Fibroblast of upper back skin (primary cell): ENCODE data around the gene PDE4C.

Experiments used
- DNase-seq: peaks from one replicate; pipeline ENCODE4 v3.0.0-alpha.2; 2013

Gene PDE4C

DNA sequence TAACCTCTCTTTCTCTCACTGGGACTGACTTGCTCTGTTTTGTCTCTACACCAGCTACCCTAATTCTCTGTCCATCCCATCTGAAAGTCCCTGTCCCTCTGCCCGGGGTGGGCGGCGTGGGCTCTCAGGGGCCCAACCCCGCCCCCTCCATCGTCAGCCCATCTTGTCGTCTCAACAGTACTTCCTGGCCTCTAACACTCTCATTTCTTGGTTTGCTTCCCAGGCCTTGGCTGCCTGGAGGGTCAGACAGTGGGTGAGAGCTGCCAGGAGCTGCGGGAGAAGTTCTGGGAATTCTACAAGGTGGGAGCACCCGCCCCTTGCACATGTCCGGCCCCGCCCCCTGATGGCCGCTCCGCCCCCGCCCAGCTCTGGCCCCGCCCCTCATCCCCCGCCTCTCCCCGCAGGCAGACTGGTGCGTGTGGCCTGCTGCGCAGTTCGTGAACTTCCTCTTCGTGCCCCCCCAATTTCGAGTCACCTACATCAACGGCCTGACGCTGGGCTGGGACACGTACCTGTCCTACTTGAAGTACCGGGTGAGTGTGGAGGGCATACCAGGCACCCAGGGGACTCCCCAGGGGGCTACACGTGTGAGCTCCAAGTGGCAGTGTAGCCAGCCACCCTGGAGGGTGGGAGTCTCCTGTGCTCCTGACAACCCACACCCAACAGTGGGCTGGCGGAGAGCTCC lies 31.5 kb downstream of the PDE4C start:
- DNase-seq, result no peak

DNA sequence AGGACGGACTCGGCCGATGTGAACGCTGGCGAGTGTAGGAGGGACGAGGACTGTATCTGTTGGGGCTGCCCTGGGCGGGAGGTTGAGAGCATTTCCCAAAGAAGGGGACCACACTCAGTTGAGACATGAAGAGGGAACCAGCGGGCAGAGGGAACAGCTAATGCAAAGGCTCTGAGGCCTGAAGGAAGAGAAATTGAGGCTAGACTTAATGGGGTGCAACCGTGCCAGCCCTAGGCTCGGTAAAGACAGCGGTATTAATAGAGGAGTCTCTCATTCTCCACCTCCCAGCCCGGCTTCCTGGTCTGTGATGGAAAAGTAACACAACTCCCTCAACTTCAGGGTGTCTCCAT lies 32.1 kb downstream of the PDE4C start:
- no peak for DNase-seq

DNA sequence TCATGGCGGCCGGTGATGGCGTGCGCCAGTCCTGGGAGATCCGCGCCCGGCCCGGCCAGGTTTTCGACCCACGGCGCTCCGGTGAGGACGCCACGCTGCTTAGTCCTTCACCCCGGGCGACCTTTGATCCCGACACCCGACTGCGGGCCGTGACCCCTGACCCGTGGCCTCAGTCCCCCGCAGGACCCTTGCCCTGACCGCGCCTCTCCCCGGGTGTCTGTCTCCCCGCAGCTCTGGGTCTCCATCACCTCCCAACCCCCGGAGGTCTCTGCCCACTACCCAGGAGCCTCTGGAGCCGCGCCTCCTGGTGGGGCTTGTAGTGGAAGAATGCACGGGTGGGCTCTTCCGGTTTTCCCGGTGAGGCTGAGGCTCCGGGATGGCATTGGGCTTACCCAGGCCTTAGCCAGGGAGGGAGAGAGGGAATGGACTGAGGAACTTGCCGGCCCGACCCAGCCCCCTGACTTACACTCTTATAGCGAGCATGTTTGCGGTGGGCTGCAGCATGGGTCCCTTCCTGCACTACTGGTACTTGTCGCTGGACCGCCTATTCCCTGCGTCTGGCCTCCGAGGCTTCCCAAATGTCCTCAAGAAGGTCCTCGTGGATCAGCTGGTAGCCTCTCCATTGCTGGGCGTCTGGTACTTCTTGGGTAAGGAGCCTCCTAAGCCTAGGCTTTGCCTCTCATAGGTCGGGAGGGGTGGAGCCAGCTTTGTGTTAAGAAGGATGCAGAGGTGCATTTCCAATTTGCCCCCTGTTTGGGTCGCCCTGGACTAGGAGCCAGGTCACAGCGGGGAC lies 32.7 kb downstream of the PDE4C start:
- DNase-seq, result no peak

DNA sequence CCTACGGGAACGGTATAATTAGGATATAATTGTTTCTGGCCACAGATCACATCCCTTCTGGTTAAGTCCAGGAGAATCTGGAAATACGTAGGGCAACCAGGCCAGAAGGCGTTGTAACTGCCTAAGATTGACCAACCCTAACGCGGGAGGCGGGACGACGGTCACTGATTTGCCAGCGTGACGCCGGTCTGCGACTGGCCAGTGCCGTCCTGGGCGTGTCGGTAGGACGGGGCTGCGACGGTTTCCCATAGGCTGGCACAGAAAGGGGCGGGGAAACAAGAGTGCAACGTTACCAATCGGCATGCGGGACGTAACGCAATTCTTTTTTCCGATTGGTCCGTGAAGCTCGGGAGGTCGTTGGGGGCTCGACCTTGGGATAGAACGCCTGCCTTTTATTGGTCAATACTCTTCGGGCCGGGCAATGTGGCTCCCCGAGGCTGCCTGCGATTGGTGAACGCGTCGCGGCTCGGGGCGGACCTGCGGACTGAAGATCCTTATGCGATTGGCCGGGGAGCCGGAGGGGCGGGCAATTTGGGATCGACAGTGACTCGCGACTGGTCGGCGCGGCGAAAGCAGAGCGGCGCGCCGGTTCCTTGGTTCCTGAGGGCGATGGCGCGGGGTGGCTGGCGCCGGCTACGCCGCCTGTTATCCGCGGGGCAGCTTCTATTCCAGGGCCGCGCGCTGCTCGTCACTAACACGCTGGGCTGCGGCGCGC lies 33.4 kb downstream of the PDE4C start, which contains the start of gene MPV17L2:
MPV17L2 (plus strand) TSS at position 546 of the 715 bp plus-strand sequence; CDS start at position 610, 64 bp downstream.
- DNase-seq, result peak; percentile 100

DNA sequence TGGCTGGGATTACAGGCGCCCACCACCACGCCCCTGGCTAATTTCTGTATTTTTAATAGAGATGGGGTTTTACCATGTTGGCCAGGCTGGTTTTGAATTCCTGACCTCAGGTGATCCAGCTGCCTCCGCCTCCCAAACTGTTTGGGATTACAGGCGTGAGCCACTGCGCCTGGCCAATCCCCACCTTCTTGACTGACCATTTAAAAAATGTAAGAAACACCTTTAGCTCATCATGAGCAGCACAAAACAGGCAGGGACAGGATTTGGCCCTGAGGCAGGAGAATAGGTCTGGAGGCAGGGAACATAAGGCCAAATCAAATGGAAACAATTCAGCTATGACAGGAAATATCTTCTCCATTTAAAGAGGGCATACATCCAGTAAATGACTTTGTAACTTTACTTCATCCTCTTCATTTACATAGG lies 34.6 kb downstream of the PDE4C start:
- DNase-seq, result no peak

DNA sequence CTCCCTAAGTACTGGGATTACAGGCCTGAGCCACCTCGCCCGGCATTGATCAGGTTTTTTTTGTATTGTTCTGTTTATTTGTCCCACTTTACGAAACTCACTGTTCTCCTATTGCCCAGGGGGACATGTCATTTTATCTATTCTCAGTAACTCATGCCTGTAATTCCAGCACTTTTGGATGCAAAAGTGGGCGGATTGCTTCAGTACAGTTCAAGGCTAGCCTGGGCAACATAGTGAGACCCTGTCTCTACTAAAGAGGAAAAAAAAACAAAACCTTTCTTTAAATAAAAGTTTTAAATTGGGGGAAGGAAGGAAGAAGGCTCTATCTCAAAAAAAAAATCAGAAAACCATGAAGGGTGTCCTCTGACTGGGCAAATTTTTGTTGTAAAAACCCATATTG lies 36.0 kb downstream of the PDE4C start:
- no peak for DNase-seq

DNA sequence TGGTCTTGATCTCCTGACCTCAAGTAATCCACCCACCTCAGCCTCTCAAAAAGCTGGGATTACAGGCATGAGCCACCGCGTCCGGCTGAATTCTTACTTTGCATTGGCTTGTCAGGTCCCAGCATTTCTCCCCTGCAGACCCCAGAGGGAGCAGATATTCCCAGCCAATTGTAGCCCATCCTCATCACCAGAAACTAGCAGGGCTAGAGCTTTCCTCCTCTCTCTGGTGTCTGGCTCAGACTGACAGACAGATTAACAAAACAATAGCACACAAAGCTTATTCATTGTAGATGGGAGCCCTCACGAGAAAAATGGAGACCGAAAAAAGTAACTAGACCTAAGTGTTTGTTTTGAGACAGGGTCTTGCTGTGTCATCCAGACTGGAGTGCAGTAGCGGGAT lies 40.7 kb downstream of the PDE4C start:
- DNase-seq, result no peak

DNA sequence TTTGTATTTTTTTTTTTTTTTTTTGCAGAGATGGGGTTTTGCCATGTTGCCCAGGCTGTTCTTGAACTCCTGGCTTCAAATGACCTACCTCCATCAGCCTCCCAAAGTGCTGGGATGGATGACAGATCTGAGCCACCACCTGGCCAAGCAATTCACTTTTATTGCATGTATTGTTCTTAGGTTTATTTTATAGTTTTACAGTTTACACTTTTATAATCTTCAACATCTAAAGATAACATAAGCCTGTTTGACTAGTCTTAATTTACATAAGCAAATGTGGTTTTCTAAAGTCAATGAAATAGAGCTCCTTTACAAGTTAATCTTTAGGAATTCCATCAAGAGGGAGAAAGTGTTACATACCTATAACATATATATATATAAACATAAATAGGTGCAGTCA lies 42.7 kb downstream of the PDE4C start:
- no peak for DNase-seq

DNA sequence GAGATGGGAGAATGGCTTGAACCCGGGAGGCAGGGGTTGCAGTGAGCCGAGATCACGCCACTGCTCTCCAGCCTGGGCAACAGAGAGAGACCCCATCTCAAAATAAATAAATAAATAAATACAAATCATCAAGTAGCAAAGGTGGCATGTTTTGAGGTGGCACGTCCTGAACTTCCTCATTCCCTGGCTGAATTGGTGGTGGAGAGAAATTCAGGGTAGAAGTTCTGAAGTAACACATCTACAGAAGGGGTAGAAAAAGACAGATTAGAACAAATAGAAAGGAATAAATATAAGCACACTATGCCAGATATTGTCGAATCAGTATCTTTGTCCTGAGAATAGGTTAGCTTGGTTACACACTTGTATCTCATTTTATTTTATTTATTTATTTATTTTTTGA lies 46.3 kb downstream of the PDE4C start:
- DNase-seq, result no peak

DNA sequence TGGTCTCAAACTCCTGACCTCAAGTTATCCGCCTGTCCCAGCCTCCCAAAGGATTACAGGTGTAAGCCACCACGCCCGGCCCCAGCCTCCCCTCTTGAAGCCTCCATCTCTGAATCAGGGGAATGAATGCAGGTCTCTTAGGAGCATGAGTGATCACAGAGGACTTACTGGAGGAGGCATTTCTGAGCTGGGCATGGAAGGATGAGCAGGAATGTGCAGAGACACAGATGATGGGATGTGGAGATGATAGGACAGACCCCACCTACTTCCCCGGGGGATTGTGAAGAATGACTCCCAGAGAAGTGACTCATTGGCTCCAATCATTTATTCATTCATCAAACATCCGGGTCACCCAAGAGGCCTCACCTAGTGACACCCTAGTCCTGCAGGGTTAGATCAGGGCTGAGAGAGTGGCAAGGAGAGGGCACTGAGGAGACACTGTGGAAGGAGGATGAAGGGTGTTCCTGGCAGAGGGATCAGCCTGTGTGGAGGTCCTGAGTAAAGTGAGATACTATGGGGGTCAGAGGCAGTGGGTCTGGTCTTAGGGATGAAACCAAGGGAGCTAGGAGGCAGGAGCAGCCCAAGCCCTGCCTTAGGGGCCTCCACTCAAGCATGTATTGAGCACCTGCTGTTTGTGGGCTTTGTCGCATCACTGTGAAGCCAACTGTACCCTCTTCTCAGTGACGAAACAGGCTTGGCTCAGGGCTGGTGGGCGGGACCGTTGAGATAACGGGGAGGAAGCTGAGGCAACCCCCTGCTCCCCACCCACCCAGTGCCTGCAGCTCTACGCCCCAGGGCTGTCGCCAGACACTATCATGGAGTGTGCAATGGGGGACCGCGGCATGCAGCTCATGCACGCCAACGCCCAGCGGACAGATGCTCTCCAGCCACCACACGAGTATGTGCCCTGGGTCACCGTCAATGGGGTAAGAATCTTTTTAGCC lies 49.6 kb downstream of the PDE4C start:
- no peak for DNase-seq

DNA sequence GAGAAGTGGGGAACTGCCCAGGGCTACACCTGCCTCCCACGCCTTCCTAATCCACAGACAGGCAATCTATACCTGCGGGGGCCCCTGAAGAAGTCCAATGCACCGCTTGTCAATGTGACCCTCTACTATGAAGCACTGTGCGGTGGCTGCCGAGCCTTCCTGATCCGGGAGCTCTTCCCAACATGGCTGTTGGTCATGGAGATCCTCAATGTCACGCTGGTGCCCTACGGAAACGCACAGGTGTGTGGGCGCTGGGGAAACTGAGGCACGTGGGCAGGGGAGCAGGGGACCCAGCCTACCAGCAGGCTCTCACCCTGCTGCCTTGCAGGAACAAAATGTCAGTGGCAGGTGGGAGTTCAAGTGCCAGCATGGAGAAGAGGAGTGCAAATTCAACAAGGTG lies 51.3 kb downstream of the PDE4C start:
- no peak for DNase-seq
